Fibroblast of lung (primary cell): ENCODE measurements around the gene DAND5. TPM values are rescaled to one million over a fixed set of nuclear protein-coding genes. Genes with fewer than 3 reads are reported as not detected.

Source experiments
- DNase-seq, 2 donors: peaks; one replicate each; pipeline versions ENCODE4 v3.0.0 to v3.0.0-alpha.2; 2010; ENCODE audit warnings: low read depth in 2 of 2
- H2AFZ ChIP-seq: 2 replicates; pipeline ENCODE4 v1.5.1; 2012; ENCODE audit warnings: low read length, control low read depth, inconsistent platforms
- H3K27ac ChIP-seq: 2 replicates; pipeline ENCODE4 v1.5.1; 2011; ENCODE audit warnings: low read length, control low read depth; ENCODE audit not compliant: insufficient read depth
- H3K27me3 ChIP-seq: 2 replicates; pipeline ENCODE4 v1.5.1; 2011; ENCODE audit warnings: mild to moderate bottlenecking, low read length; ENCODE audit not compliant: control insufficient read depth, insufficient read depth
- H3K36me3 ChIP-seq: 2 replicates; pipeline ENCODE4 v1.5.1; 2011; ENCODE audit warnings: low read length; ENCODE audit not compliant: control insufficient read depth, insufficient read depth
- H3K4me1 ChIP-seq: 2 replicates; pipeline ENCODE4 v1.5.1; 2011; ENCODE audit warnings: low read length; ENCODE audit not compliant: control insufficient read depth, insufficient read depth; ENCODE audit errors: extremely low read depth
- H3K4me2 ChIP-seq: 2 replicates; pipeline ENCODE4 v1.5.1; 2011; ENCODE audit warnings: low read length, control low read depth; ENCODE audit not compliant: insufficient read depth; ENCODE audit errors: extremely low read depth
- H3K4me3 ChIP-seq, 4 experiments: fragments of 200-600 bp in 1 of 4; sonication (generic) in 1 of 4; replicated peaks in 1 of 4; 2 replicates each; pipeline ENCODE4 v1.5.1; 2011 to 2016; ENCODE audit warnings: low read length in 4 of 4, low read depth in 3 of 4, mild to moderate bottlenecking in 3 of 4, control low read depth in 2 of 4, inconsistent platforms in 1 of 4, mixed read lengths in 1 of 4; ENCODE audit not compliant: insufficient read depth in 1 of 4; ENCODE audit errors: control extremely low read depth in 1 of 4
- H3K79me2 ChIP-seq: 2 replicates; pipeline ENCODE4 v1.5.1; 2012; ENCODE audit warnings: mild to moderate bottlenecking, low read length, inconsistent platforms; ENCODE audit not compliant: control insufficient read depth, insufficient read depth
- H3K9ac ChIP-seq: 2 replicates; pipeline ENCODE4 v1.5.1; 2011; ENCODE audit warnings: mild to moderate bottlenecking, low read length, control low read depth; ENCODE audit not compliant: insufficient read depth
- H3K9me3 ChIP-seq: 2 replicates; pipeline ENCODE4 v1.5.1; 2012; ENCODE audit warnings: low read depth, low read length; ENCODE audit not compliant: control insufficient read depth, insufficient read depth
- H4K20me1 ChIP-seq: 2 replicates; pipeline ENCODE4 v1.5.1; 2011; ENCODE audit warnings: low read length; ENCODE audit not compliant: control insufficient read depth, insufficient read depth; ENCODE audit errors: extremely low read depth
- EZH2 ChIP-seq: IDR thresholded peaks from 2 replicates; pipeline ENCODE4 v1.5.1; 2012; ENCODE audit warnings: low read length, control low read depth, mild to moderate bottlenecking; ENCODE audit errors: missing control alignments
- polyA plus RNA-seq, 2 donors: library from polyadenylated mRNA; depleted of rRNA in 1 of 2; stranded (reverse) in 1 of 2; unstranded in 1 of 2; fragments of >200 nt; gene quantifications; 2 replicates each; pipeline ENCODE4 v1.2.1, GENCODE V29; 2011 to 2012; ENCODE audit warnings: missing spikeins in 1 of 2
- total RNA-seq: library from RNA; depleted of rRNA; stranded (reverse); fragments of >200 nt; gene quantifications from 2 replicates; pipeline ENCODE4 v1.2.1, GENCODE V29; 2014
- TF ChIP-seq, protein P1 (sequence below), 2 donors: IDR thresholded peaks in 1 of 2; conservative IDR thresholded peaks in 1 of 2; 1 replicate in 1 of 2; 2 replicates in 1 of 2; pipeline ENCODE4 v1.5.1; 2011 to 2012; ENCODE audit warnings: low read length in 2 of 2, control low read depth in 1 of 2, inconsistent platforms in 1 of 2, low read depth in 1 of 2, mild to moderate bottlenecking in 1 of 2

The DAND5 gene
- total and polyA plus RNA-seq, 2 donors (not counting 1 experiment from before 2014, with no cell fraction given), result 0.03 TPM; not detected in 1

- Histone ChIP-seq H3K9ac (no peak overlapping the region), H3K4me1 (peaks cover 42% of the 10 kb centered on the region), H3K27ac (no peak overlapping the region), H2AFZ (no peak overlapping the region), H3K4me2 (peak overlapping the region; percentile 44), H3K27me3 (no peaks in the 10 kb centered on the region), H3K9me3 (no peaks in the 10 kb centered on the region), H4K20me1 (no peaks in the 10 kb centered on the region), H3K4me3 (no peak overlapping the region), H3K79me2 (peaks cover 94% of the 10 kb centered on the region), H3K36me3 (peaks cover 10% of the 10 kb centered on the region)
- no peak for TF ChIP-seq EZH2
- TF ChIP-seq, protein P1, sequence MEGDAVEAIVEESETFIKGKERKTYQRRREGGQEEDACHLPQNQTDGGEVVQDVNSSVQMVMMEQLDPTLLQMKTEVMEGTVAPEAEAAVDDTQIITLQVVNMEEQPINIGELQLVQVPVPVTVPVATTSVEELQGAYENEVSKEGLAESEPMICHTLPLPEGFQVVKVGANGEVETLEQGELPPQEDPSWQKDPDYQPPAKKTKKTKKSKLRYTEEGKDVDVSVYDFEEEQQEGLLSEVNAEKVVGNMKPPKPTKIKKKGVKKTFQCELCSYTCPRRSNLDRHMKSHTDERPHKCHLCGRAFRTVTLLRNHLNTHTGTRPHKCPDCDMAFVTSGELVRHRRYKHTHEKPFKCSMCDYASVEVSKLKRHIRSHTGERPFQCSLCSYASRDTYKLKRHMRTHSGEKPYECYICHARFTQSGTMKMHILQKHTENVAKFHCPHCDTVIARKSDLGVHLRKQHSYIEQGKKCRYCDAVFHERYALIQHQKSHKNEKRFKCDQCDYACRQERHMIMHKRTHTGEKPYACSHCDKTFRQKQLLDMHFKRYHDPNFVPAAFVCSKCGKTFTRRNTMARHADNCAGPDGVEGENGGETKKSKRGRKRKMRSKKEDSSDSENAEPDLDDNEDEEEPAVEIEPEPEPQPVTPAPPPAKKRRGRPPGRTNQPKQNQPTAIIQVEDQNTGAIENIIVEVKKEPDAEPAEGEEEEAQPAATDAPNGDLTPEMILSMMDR (conservative IDR thresholded peaks at IDR 0.05 in 1 of 2, IDR thresholded peaks at IDR 0.05 in 1 of 2; ENCODE audit: low read depth in 1 of 2, low read length in 2 of 2), result no peak
- no peak for DNase-seq
These were observed 40.9 kb downstream of the DAND5 start for GRCh38 chr19:13010038-13010991.

GRCh38 chr19:13010992-13011652, 41.7 kb downstream of the DAND5 start:
- Histone ChIP-seq H4K20me1 (no peaks in the 10 kb centered on the region), H3K4me2 (peak overlapping the region; percentile 25), H3K79me2 (peaks cover 93% of the 10 kb centered on the region), H3K4me3 (no peak overlapping the region), H2AFZ (no peak overlapping the region), H3K36me3 (peaks cover 10% of the 10 kb centered on the region), H3K4me1 (peaks cover 45% of the 10 kb centered on the region), H3K9me3 (no peaks in the 10 kb centered on the region), H3K27ac (no peak overlapping the region), H3K27me3 (no peaks in the 10 kb centered on the region), H3K9ac (no peak overlapping the region)
- TF ChIP-seq EZH2, result no peak
- TF ChIP-seq, protein P1 (conservative IDR thresholded peaks at IDR 0.05 in 1 of 2, IDR thresholded peaks at IDR 0.05 in 1 of 2; ENCODE audit: low read depth in 1 of 2, low read length in 2 of 2), result no peak
- no peak for DNase-seq
